Gastroesophageal sphincter (tissue), 4 donors: ENCODE results near the gene LMNA. TPM values are rescaled to one million over a fixed set of nuclear protein-coding genes. Genes with fewer than 3 reads are reported as not detected.

Experiments
- ATAC-seq: fragments of 150-250 bp; one replicate; pipeline ENCODE4 v1.9.1; 2016; ENCODE audit warnings: mild to moderate bottlenecking, moderate library complexity
- H3K27ac ChIP-seq, 4 donors: fragments of 200-600 bp; sonication (generic) in 3 of 4; 1 replicate in 3 of 4; 2 replicates in 1 of 4; pipeline ENCODE4 v1.5.1; 2016 to 2019
- H3K27me3 ChIP-seq: fragments of 200-600 bp; sonication (generic); one replicate; pipeline ENCODE4 v1.5.1; 2019
- H3K36me3 ChIP-seq, 2 donors: fragments of 200-600 bp; sonication (generic); one replicate each; pipeline ENCODE4 v1.5.1; 2019; ENCODE audit warnings: control low read depth in 1 of 2
- H3K4me1 ChIP-seq, 3 donors: fragments of 200-600 bp; sonication (generic); 1 replicate in 2 of 3; 2 replicates in 1 of 3; pipeline ENCODE4 v1.5.1; 2016 to 2019; ENCODE audit warnings: control low read depth in 2 of 3
- H3K4me3 ChIP-seq, 2 donors: fragments of 200-600 bp; sonication (generic); one replicate each; pipeline ENCODE4 v1.5.1; 2019; ENCODE audit warnings: mild to moderate bottlenecking in 1 of 2, moderate library complexity in 1 of 2
- H3K9me3 ChIP-seq, 3 donors: fragments of 200-600 bp; sonication (generic); one replicate each; pipeline ENCODE4 v1.5.1; 2017 to 2019; ENCODE audit warnings: control low read depth in 2 of 3
- EP300 ChIP-seq: sonication (generic); formaldehyde crosslinking; IDR thresholded peaks from one replicate; pipeline ENCODE4 v1.6.1; 2017; ENCODE audit warnings: antibody characterized with exemption, mild to moderate bottlenecking
- POLR2A ChIP-seq, 2 donors: fragments of 450-650 bp; IDR thresholded peaks; one replicate each; pipeline ENCODE4 v1.6.1; 2017; ENCODE audit warnings: antibody characterized with exemption in 2 of 2, mild to moderate bottlenecking in 2 of 2, moderate library complexity in 1 of 2
- POLR2AphosphoS5 ChIP-seq: sonication (generic); formaldehyde crosslinking; IDR thresholded peaks from one replicate; pipeline ENCODE4 v1.6.1; 2017; ENCODE audit warnings: antibody characterized with exemption
- WGBS, 2 donors: methylation state at CpG; one replicate each; pipeline ENCODE4 v1.1.5; 2018; ENCODE audit warnings: low coverage in 1 of 2; 5-methylcytosine and 5-hydroxymethylcytosine counted together
- total RNA-seq, 4 donors: library from RNA; depleted of rRNA; stranded (reverse); fragments of >200 nt; gene quantifications; one replicate each; pipeline ENCODE4 v1.1.0, GENCODE V29; 2016
- TF ChIP-seq, protein P1 (sequence below), 4 experiments: fragments of 200-600 bp in 2 of 4; fragments of 450-650 bp in 2 of 4; sonication (generic) in 1 of 4; IDR thresholded peaks; one replicate each; pipeline ENCODE4 v1.5.1; 2017 to 2019; ENCODE audit warnings: antibody characterized with exemption in 4 of 4, mild to moderate bottlenecking in 2 of 4, moderate library complexity in 2 of 4

LMNA gene
- total RNA-seq, 4 donors from 2014 or later = 327 to 617 (median 519) TPM

DNA sequence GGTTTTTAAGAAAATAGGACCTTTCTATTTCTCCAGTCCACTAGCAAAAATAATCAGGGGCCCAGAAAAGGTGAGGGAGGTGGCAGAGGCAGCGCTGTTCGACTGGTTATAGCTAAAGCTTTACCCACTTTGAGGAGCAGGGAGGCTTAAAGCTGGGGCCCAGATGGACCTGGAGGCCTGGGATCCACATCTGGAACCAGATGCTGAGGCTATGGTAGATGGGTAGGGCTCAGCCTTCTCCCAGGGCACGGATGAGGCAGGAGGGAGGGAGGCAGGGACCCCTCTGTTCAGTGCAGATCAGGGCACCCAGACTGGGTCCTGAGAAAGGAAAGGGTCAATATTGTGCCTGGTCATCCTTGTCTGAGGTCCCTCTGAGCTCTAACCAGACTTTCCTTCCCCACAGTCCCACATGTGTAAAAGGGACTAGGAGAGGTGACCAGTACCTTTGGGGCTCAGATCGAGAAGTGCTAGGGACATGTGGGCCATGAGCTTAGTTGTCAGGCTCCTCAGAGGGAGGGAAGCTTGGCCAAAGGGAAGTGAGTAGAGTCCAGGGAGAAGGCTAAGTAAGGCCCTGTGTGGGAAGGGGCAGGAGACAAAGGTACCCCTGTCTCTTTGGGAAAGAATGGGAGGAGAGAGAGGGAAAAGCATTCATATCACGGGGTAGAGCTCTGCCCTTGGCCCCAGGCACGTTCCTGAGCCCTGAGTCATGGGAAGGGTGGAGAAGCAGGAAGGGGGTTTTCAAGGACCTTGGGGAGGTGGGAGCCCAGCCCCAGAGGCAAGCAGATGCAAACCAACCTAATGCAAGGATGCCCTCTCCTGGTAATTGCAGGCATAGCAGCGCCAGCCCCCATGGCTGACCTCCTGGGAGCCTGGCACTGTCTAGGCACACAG is 15.4 kb downstream of the LMNA start:
- Histone ChIP-seq H3K4me3 (peak overlapping the region; percentile 3 to 32), H3K4me1 (peaks cover 25 to 89% (median 57%) of the 10 kb centered on the region in 3 donors), H3K9me3 (no peaks in the 10 kb centered on the region), H3K27me3 (no peaks in the 10 kb centered on the region), H3K36me3 (peaks cover 0 to 46% of the 10 kb centered on the region in 2 donors), H3K27ac (peak overlapping the region; percentile 94 to 100 (median 98))
- TF ChIP-seq EP300 (no peak), POLR2AphosphoS5 (peak; percentile 76), POLR2A (IDR thresholded peaks at IDR 0.05) (no peak)
- TF ChIP-seq, protein P1, sequence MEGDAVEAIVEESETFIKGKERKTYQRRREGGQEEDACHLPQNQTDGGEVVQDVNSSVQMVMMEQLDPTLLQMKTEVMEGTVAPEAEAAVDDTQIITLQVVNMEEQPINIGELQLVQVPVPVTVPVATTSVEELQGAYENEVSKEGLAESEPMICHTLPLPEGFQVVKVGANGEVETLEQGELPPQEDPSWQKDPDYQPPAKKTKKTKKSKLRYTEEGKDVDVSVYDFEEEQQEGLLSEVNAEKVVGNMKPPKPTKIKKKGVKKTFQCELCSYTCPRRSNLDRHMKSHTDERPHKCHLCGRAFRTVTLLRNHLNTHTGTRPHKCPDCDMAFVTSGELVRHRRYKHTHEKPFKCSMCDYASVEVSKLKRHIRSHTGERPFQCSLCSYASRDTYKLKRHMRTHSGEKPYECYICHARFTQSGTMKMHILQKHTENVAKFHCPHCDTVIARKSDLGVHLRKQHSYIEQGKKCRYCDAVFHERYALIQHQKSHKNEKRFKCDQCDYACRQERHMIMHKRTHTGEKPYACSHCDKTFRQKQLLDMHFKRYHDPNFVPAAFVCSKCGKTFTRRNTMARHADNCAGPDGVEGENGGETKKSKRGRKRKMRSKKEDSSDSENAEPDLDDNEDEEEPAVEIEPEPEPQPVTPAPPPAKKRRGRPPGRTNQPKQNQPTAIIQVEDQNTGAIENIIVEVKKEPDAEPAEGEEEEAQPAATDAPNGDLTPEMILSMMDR (IDR thresholded peaks at IDR 0.05) = peak in 3 of 4 experiments; percentile 98 to 99 (median 98)
- 0 to 3% methylated on average over 2 to 5 of the region's 7 CpGs for WGBS, 2 donors
- ATAC-seq = peak; percentile 73

DNA sequence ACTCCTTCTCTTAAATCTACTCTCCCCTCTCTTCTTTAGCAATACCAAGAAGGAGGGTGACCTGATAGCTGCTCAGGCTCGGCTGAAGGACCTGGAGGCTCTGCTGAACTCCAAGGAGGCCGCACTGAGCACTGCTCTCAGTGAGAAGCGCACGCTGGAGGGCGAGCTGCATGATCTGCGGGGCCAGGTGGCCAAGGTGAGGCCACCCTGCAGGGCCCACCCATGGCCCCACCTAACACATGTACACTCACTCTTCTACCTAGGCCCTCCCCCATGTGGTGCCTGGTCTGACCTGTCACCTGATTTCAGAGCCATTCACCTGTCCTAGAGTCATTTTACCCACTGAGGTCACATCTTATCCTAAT is 16.0 kb downstream of the LMNA start:
- peaks cover 0 to 52% of the 10 kb centered on the region in 2 donors for H3K36me3 ChIP-seq
- no peak for ATAC-seq
- WGBS, 2 donors = no CpG with 5 or more reads among the region's 6 CpGs
- H3K4me3 ChIP-seq = peak overlapping the region in 1 of 2 donors; percentile 2
- H3K27ac ChIP-seq = peak overlapping the region; percentile 94 to 100 (median 98)
- no peak for TF ChIP-seq POLR2AphosphoS5
- TF ChIP-seq, protein P1 (IDR thresholded peaks at IDR 0.05) = peak in 1 of 4 experiments; percentile 18
- H3K4me1 ChIP-seq = peaks cover 24 to 83% (median 51%) of the 10 kb centered on the region in 3 donors
- no peaks in the 10 kb centered on the region for H3K9me3 ChIP-seq
- H3K27me3 ChIP-seq = no peaks in the 10 kb centered on the region

DNA sequence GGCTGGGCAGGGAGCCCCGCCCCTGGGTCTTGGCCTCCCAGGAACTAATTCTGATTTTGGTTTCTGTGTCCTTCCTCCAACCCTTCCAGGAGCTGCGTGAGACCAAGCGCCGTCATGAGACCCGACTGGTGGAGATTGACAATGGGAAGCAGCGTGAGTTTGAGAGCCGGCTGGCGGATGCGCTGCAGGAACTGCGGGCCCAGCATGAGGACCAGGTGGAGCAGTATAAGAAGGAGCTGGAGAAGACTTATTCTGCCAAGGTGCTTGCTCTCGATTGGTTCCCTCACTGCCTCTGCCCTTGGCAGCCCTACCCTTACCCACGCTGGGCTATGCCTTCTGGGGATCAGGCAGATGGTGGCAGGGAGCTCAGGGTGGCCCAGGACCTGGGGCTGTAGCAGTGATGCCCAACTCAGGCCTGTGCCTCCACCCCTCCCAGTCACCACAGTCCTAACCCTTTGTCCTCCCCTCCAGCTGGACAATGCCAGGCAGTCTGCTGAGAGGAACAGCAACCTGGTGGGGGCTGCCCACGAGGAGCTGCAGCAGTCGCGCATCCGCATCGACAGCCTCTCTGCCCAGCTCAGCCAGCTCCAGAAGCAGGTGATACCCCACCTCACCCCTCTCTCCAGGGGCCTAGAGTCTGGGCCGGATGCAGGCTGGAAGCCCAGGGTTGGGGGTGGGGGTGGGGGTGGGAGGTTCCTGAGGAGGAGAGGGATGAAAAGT is 20.4 kb downstream of the LMNA start:
- Histone ChIP-seq H3K9me3 (no peaks in the 10 kb centered on the region), H3K4me3 (no peak overlapping the region), H3K36me3 (peaks cover 4 to 96% of the 10 kb centered on the region in 2 donors), H3K4me1 (peaks cover 5 to 71% (median 12%) of the 10 kb centered on the region in 3 donors), H3K27ac (peak overlapping the region in 3 of 4 donors; percentile 9 to 83 (median 55)), H3K27me3 (no peaks in the 10 kb centered on the region)
- ATAC-seq = no peak
- no peak for TF ChIP-seq POLR2A (IDR thresholded peaks at IDR 0.05)
- TF ChIP-seq POLR2AphosphoS5 = no peak
- no peak for TF ChIP-seq EP300
- TF ChIP-seq, protein P1 (IDR thresholded peaks at IDR 0.05) = no peak
- 40 to 85% methylated on average over 1 to 4 of the region's 18 CpGs for WGBS, 2 donors

DNA sequence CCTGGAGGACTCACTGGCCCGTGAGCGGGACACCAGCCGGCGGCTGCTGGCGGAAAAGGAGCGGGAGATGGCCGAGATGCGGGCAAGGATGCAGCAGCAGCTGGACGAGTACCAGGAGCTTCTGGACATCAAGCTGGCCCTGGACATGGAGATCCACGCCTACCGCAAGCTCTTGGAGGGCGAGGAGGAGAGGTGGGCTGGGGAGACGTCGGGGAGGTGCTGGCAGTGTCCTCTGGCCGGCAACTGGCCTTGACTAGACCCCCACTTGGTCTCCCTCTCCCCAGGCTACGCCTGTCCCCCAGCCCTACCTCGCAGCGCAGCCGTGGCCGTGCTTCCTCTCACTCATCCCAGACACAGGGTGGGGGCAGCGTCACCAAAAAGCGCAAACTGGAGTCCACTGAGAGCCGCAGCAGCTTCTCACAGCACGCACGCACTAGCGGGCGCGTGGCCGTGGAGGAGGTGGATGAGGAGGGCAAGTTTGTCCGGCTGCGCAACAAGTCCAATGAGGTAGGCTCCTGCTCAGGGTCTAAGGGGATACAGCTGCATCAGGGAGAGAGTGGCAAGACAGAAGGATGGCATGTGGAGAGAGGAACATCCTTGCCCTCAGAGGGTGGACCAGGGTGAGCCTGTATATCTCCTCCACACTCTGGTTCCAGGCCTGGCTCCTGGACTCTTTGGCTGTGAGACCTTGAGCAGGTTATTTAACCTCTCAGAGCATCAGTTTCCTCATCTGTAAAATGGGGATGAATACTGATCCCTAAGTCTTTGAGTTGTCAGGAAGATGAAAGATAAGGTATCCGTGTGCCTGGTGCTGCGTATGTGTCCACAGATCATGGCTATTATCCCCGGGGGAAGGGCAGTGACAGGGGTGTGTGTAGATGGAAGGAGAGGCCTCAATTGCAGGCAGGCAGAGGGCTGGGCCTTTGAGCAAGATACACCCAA is 21.7 kb downstream of the LMNA start:
- no peaks in the 10 kb centered on the region for H3K27me3 ChIP-seq
- no peak for TF ChIP-seq POLR2AphosphoS5
- no peak for TF ChIP-seq POLR2A (IDR thresholded peaks at IDR 0.05)
- TF ChIP-seq EP300 = no peak
- TF ChIP-seq, protein P1 (IDR thresholded peaks at IDR 0.05) = no peak
- peak overlapping the region in 3 of 4 donors; percentile 38 to 83 (median 81) for H3K27ac ChIP-seq
- peaks cover 4 to 88% of the 10 kb centered on the region in 2 donors for H3K36me3 ChIP-seq
- peaks cover 3 to 71% (median 6%) of the 10 kb centered on the region in 3 donors for H3K4me1 ChIP-seq
- H3K4me3 ChIP-seq = no peak overlapping the region
- no peaks in the 10 kb centered on the region for H3K9me3 ChIP-seq
- no peak for ATAC-seq
- WGBS, 2 donors = no CpG with 5 or more reads among the region's 34 CpGs
